CD4-positive, alpha-beta T cell (primary cell): Measurements from ENCODE around the gene APOBEC3F. TPM values are rescaled to one million over a fixed set of nuclear protein-coding genes. Genes with fewer than 3 reads are reported as not detected.
"Not testable (repeated sequence)": the region's sequence is repeated elsewhere in the genome, so short reads cannot be mapped to it uniquely, and the experiment has no call there.

Experiments used
- ATAC-seq: fragments of 200-7000 bp; cut with Tn5 transposase; one replicate; pipeline ENCODE4 v1.10.0; 2022; ENCODE audit warnings: mild to moderate bottlenecking; ENCODE audit not compliant: poor library complexity
- CTCF ChIA-PET: fragments of 350-600 bp; sonication (Branson Sonifier 250); formaldehyde crosslinking; loops from one replicate; lab custom pipeline; 2021; ENCODE audit warnings: antibody characterized with exemption, inconsistent platforms; lab: Charles Lee
- POLR2A ChIA-PET: fragments of 350-600 bp; sonication (Branson Sonifier 250); formaldehyde crosslinking; loops from one replicate; lab custom pipeline; 2021; ENCODE audit warnings: antibody characterized with exemption, inconsistent platforms; lab: Charles Lee
- DNase-seq, 14 experiments: peaks; one replicate each; pipeline ENCODE4 v3.0.0-alpha.2; 2013 to 2020; ENCODE audit warnings: mixed read lengths in 2 of 14
- H3K27ac ChIP-seq, 2 donors: one replicate each; pipeline versions ENCODE4 v1.5.1 to v1.7.0; 2013; ENCODE audit warnings: low read length in 2 of 2, low read depth in 1 of 2, mild to moderate bottlenecking in 1 of 2
- H3K27me3 ChIP-seq, 2 experiments: 1 replicate in 1 of 2; 2 replicates in 1 of 2; pipeline versions ENCODE4 v1.6.1 to v1.7.0; 2013; ENCODE audit warnings: low read length in 2 of 2, control low read depth in 1 of 2, mild to moderate bottlenecking in 1 of 2, moderate library complexity in 1 of 2; ENCODE audit not compliant: insufficient read depth in 2 of 2, control insufficient read depth in 1 of 2
- H3K36me3 ChIP-seq: one replicate; pipeline ENCODE4 v1.6.1; 2013; ENCODE audit warnings: low read length, control low read depth; ENCODE audit not compliant: insufficient read depth
- H3K4me1 ChIP-seq: one replicate; pipeline ENCODE4 v1.6.1; 2013; ENCODE audit warnings: low read length, control low read depth; ENCODE audit not compliant: insufficient read depth
- H3K4me3 ChIP-seq: one replicate; pipeline ENCODE4 v1.5.1; 2013; ENCODE audit warnings: mild to moderate bottlenecking, low read length, moderate library complexity
- H3K9me3 ChIP-seq, 2 experiments: 1 replicate in 1 of 2; 2 replicates in 1 of 2; pipeline versions ENCODE4 v1.6.1 to v1.7.0; 2013; ENCODE audit warnings: low read length in 2 of 2, mild to moderate bottlenecking in 2 of 2, control low read depth in 1 of 2, moderate library complexity in 1 of 2; ENCODE audit not compliant: control insufficient read depth in 1 of 2, insufficient read depth in 1 of 2
- H3K27ac Mint-ChIP-seq: one replicate; pipeline ENCODE4 v1.8.0; 2020; ENCODE audit warnings: mixed read lengths
- H3K27me3 Mint-ChIP-seq: one replicate; pipeline ENCODE4 v1.8.0; 2021; ENCODE audit warnings: mixed read lengths
- H3K36me3 Mint-ChIP-seq: one replicate; pipeline ENCODE4 v1.8.0; 2021; ENCODE audit warnings: low read depth, mixed read lengths
- H3K4me1 Mint-ChIP-seq: one replicate; pipeline ENCODE4 v1.8.0; 2021; ENCODE audit warnings: low read depth, mixed read lengths
- H3K4me3 Mint-ChIP-seq: one replicate; pipeline ENCODE4 v1.8.0; 2020; ENCODE audit warnings: mild to moderate bottlenecking, mixed read lengths
- H3K9me3 Mint-ChIP-seq: one replicate; pipeline ENCODE4 v1.8.0; 2020; ENCODE audit warnings: mixed read lengths
- intact Hi-C, 2 experiments: fragments of 100-400 bp; cut with DNase I in 1 of 2; cut with micrococcal nuclease in 1 of 2; formaldehyde crosslinking; loops; one replicate each; pipeline versions ENCODE4 v1.15.1 to v1.9.0; 2023 to 2025; cut with DNase I, micrococcal nuclease
- total RNA-seq, 174 experiments: library from RNA in 2 of 174; stranded (reverse) in 2 of 174; gene quantifications; one replicate each; pipeline ENCODE4 v1.2.3 and lab custom pipeline; 2021 to 2026
- TF ChIP-seq, protein P1 (sequence below): fragments of 200-600 bp; IDR thresholded peaks from one replicate; pipeline ENCODE4 v1.8.0; 2022; ENCODE audit warnings: antibody characterized with exemption, mild to moderate bottlenecking

APOBEC3F gene
- total RNA-seq, 2 experiments from 2014 or later, result 4.3 to 6.5 TPM

DNA sequence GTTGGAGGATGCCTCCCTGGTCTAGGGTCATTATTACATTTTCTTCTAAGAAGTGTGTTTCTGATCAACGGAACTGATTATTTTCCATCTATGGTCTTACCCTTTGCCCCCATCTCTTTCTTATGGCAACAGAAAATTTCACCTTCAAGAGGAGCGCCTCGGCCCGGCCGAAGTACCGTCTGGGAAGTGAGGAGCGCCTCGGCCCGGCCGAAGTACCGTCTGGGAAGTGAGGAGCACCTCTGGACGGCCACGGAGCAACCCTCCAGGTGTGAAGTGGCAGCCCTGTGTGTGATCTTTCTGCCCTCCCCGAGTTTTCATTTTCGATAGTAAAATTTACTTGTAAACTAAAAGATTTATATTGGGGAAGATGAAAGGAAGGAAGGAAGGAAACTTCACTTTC is 29.7 kb upstream of the APOBEC3F start:
- Mint-ChIP-seq H3K27me3 (no peaks in the 10 kb centered on the region), H3K9me3 (no peaks in the 10 kb centered on the region), H3K27ac (no peak overlapping the region), H3K4me3 (no peak overlapping the region), H3K36me3 (no peaks in the 10 kb centered on the region), H3K4me1 (peaks cover 35% of the 10 kb centered on the region)
- Histone ChIP-seq H3K27me3 (no peaks in the 10 kb centered on the region), H3K4me3 (no peak overlapping the region), H3K27ac (no peak overlapping the region), H3K4me1 (peaks cover 37% of the 10 kb centered on the region), H3K36me3 (no peaks in the 10 kb centered on the region), H3K9me3 (no peaks in the 10 kb centered on the region)
- POLR2A ChIA-PET, result interaction anchor here (0.7 kb wide), 1 partner anchor 309 kb away, joined by 3 read pairs; the partner anchor contains the start of gene RPL3
- TF ChIP-seq, protein P1, sequence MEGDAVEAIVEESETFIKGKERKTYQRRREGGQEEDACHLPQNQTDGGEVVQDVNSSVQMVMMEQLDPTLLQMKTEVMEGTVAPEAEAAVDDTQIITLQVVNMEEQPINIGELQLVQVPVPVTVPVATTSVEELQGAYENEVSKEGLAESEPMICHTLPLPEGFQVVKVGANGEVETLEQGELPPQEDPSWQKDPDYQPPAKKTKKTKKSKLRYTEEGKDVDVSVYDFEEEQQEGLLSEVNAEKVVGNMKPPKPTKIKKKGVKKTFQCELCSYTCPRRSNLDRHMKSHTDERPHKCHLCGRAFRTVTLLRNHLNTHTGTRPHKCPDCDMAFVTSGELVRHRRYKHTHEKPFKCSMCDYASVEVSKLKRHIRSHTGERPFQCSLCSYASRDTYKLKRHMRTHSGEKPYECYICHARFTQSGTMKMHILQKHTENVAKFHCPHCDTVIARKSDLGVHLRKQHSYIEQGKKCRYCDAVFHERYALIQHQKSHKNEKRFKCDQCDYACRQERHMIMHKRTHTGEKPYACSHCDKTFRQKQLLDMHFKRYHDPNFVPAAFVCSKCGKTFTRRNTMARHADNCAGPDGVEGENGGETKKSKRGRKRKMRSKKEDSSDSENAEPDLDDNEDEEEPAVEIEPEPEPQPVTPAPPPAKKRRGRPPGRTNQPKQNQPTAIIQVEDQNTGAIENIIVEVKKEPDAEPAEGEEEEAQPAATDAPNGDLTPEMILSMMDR, result no peak
- ATAC-seq, result no peak
- no peak for DNase-seq
- CTCF ChIA-PET, result no interaction called here
- intact Hi-C loops, result no loop called here

DNA sequence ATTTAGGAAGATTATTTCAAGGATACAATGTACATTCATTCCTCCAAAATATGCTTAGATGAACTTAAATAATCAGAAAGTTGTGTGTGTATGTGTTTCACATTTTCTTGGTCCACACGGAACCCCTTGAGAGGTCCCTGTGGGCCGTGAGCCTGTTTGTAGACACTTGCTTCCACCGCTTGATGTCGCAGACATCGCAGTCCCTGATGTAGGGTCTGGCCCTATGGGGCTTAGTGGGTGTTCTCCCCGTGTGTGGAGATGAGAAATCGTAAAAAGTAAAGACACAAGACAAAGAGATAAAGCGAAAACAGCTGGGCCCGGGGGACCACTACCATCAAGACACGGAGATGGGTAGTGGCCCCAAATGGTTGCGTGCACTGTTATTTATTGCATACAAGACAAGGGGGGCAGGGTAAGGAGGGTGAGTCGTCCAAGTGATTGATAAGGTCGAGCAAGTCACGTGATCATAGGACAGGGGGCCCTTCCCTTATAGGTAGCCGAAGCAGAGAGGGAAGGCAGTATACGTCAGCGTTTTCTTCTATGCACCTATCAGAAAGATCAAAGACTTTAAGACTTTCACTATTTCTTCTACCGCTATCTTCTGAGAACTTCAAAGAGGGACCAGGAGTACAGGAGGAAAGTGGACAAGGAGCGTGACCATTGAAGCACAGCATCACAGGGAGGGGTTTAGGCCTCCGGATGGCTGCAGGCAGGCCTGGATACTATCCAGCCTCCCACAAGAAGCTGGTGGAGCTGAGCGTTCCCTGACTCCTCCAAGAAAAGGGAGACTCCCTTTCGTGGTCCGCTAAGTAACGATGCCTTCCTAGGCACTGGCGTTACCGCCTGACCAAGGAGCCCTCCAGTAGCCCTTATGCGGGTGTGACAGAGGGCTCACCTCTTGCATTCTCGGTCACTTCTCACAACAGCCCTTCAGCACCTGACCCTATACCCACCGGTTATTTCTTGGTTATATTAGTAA is 27.8 kb upstream of the APOBEC3F start:
- ATAC-seq (no peak), DNase-seq (peak in 1 of 14 experiments; percentile 30)
- Histone ChIP-seq H3K36me3 (peaks cover 4% of the 10 kb centered on the region), H3K4me3 (peak overlapping the region; percentile 75), H3K27ac (peak overlapping the region in 1 of 2 donors; percentile 70), H3K9me3 (no peaks in the 10 kb centered on the region), H3K4me1 (peaks cover 44% of the 10 kb centered on the region), H3K27me3 (no peaks in the 10 kb centered on the region)
- intact Hi-C loops, result no loop called here
- TF ChIP-seq, protein P1, result no peak
- peaks cover 40% of the 10 kb centered on the region for H3K4me1 Mint-ChIP-seq
- H3K9me3 Mint-ChIP-seq, result no peaks in the 10 kb centered on the region
- H3K27ac Mint-ChIP-seq, result peak overlapping the region; percentile 67
- CTCF ChIA-PET, result interaction anchor here (1.0 to 2.1 kb wide), 2 partner anchors 10 to 304 kb away, joined by 3 to 10 read pairs; no protein-coding TSS in a partner anchor
- H3K4me3 Mint-ChIP-seq, result peak overlapping the region; percentile 75
- H3K27me3 Mint-ChIP-seq, result no peaks in the 10 kb centered on the region
- H3K36me3 Mint-ChIP-seq, result no peaks in the 10 kb centered on the region
- POLR2A ChIA-PET, result interaction anchor here (0.6 to 1.0 kb wide), 2 partner anchors 12 to 140 kb away, joined by 3 read pairs; partner anchors contain the start of gene CBX7

DNA sequence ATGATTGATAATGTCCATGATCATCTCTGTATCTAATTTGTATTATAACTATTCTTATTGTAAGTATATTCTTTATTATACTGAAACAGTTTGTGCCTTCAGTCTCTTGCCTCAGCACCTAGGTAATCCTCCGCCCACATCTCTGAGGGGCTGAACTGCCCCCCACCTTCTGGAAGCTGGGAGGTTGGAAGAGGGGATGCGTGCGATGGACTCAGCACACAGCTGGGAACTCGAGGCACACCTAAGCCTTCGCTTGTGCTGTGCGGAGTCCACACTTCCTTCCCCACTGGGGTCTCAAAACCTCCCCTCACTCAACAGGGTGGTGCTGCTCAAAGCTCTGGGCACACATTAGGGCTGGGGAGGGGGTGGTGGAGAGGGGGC is 27.1 kb upstream of the APOBEC3F start:
- DNase-seq, H3K27me3 Mint-ChIP-seq, H3K36me3 Mint-ChIP-seq, H3K9me3 ChIP-seq, intact Hi-C loops, H3K36me3 ChIP-seq, H3K27me3 ChIP-seq, ATAC-seq, H3K9me3 Mint-ChIP-seq: not testable (repeated sequence)
- H3K4me1 Mint-ChIP-seq, result peaks cover 40% of the 10 kb centered on the region
- POLR2A ChIA-PET, result interaction anchor here (0.6 to 1.0 kb wide), 2 partner anchors 11 to 139 kb away, joined by 3 read pairs; partner anchors contain the start of gene CBX7
- H3K27ac Mint-ChIP-seq, result peak overlapping the region; percentile 84
- Histone ChIP-seq H3K27ac (peak overlapping the region; percentile 65 to 70), H3K4me1 (peaks cover 44% of the 10 kb centered on the region), H3K4me3 (peak overlapping the region; percentile 75)
- CTCF ChIA-PET, result interaction anchor here (1.0 to 2.1 kb wide), 2 partner anchors 10 to 303 kb away, joined by 3 to 10 read pairs; no protein-coding TSS in a partner anchor
- peak overlapping the region; percentile 88 for H3K4me3 Mint-ChIP-seq
